Activated CD4-positive, alpha-beta memory T cell treated with anti-CD3 and anti-CD28 coated beads for 36 hours (primary cell): ENCODE data around the gene NXT1. TPM values are rescaled to one million over a fixed set of nuclear protein-coding genes. Genes with fewer than 3 reads are reported as not detected.

Source experiments
- CTCF ChIA-PET: fragments of 350-600 bp; sonication (Branson Sonifier 250); formaldehyde crosslinking; loops from one replicate; lab custom pipeline; 2021; ENCODE audit warnings: antibody characterized with exemption, inconsistent platforms; lab: Charles Lee
- POLR2A ChIA-PET: fragments of 350-600 bp; sonication (Branson Sonifier 250); formaldehyde crosslinking; loops from one replicate; lab custom pipeline; 2021; ENCODE audit warnings: antibody characterized with exemption; lab: Charles Lee
- DNase-seq: peaks from one replicate; pipeline ENCODE4 v3.0.0-alpha.2; 2020
- H3K27ac Mint-ChIP-seq: one replicate; pipeline ENCODE4 v1.8.0; 2021; ENCODE audit warnings: mixed read lengths
- H3K27me3 Mint-ChIP-seq: one replicate; pipeline ENCODE4 v1.8.0; 2021; ENCODE audit warnings: mixed read lengths
- H3K36me3 Mint-ChIP-seq: one replicate; pipeline ENCODE4 v1.8.0; 2021; ENCODE audit warnings: mixed read lengths
- H3K4me1 Mint-ChIP-seq: one replicate; pipeline ENCODE4 v1.8.0; 2021; ENCODE audit warnings: low read depth, mixed read lengths
- H3K4me3 Mint-ChIP-seq: one replicate; pipeline ENCODE4 v1.8.0; 2021; ENCODE audit warnings: mild to moderate bottlenecking, mixed read lengths
- H3K9me3 Mint-ChIP-seq: one replicate; pipeline ENCODE4 v1.8.0; 2021; ENCODE audit warnings: mixed read lengths
- intact Hi-C: fragments of 100-400 bp; cut with micrococcal nuclease; formaldehyde crosslinking; loops from one replicate; pipeline ENCODE4 v1.15.1; 2023
- total RNA-seq, 2 experiments: library from RNA; stranded (reverse); gene quantifications; one replicate each; pipeline ENCODE4 v1.2.3, GENCODE V29; 2021

NXT1 gene
- total RNA-seq, 2 experiments from 2014 or later, result 39.0 to 39.3 TPM

DNA sequence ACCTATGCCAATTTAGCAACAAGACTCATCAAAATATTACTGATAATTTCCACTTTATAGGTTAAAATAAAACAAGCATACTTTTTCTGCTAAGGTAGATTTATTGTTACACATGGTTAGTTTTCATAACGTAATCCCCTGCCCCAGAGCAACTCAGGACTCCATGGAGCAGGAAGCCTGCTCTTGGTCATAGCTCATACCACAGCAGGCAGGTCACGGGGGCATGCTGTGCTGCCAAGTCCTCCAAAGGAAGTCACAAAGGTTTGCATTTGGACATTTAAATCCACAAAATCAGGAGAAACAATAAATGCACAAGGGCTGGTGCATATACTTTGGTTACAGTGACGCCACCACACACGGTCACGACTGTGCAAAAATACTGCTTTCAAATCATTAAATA is 23.9 kb downstream of the NXT1 start:
- intact Hi-C loops, result no loop called here

DNA sequence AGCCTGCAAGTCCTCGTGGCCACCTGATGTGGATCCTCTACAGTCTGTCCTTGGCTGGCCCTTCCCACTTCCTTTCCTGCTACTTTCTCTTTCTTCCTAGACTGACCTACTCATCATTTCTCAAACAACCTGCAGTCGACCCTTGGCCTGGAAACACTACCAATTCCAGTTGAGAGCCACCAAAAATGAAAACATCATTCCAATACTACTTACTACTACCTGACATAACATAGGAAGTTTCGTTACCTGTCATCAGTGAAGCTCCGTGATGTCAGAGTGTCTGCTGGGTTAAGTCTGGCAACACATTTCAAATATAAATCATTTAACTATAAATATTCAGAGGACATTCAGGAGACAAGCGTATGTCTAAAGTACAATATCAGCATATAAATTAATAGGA is 25.2 kb downstream of the NXT1 start:
- POLR2A ChIA-PET, result no interaction called here
- intact Hi-C loops, result no loop called here
- H3K4me3 Mint-ChIP-seq, result no peak overlapping the region
- H3K27ac Mint-ChIP-seq, result peak overlapping the region; percentile 13
- no peaks in the 10 kb centered on the region for H3K27me3 Mint-ChIP-seq
- peaks cover 46% of the 10 kb centered on the region for H3K36me3 Mint-ChIP-seq
- H3K4me1 Mint-ChIP-seq, result peaks cover 6% of the 10 kb centered on the region
- peak; percentile 21 for DNase-seq
- H3K9me3 Mint-ChIP-seq, result no peaks in the 10 kb centered on the region
- CTCF ChIA-PET, result interaction anchor here (1.2 kb wide), 1 partner anchor 46 kb away, joined by 4 read pairs; the partner anchor contains the start of gene NAPB

More for the DNA sequence above, 23.9 kb downstream of the NXT1 start:
- ChIA-PET POLR2A (no interaction called here), CTCF (no interaction called here)
- peaks cover 53% of the 10 kb centered on the region for H3K36me3 Mint-ChIP-seq
- H3K9me3 Mint-ChIP-seq, result no peaks in the 10 kb centered on the region
- peaks cover 6% of the 10 kb centered on the region for H3K4me1 Mint-ChIP-seq
- H3K27me3 Mint-ChIP-seq, result no peaks in the 10 kb centered on the region
- no peak overlapping the region for H3K4me3 Mint-ChIP-seq
- DNase-seq, result no peak
- no peak overlapping the region for H3K27ac Mint-ChIP-seq

DNA sequence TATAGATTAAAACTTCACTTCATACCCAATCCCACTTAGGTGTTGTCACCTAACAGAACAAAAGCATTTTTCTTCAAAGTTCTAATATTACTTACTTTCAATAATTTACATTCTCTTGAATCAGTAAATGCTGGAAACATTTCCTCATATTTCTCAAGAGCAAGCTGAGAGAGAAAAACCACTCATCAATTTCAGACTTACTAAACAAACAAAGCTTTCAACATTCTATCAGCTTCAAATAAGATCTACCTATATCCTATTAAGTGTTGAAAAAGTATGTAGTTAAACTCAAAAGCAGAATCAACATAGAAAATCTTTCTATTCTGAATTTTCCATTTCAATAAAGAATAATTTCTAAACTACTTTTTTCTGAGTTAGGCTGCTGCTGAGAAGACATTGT is 29.2 kb downstream of the NXT1 start:
- Mint-ChIP-seq H3K27me3 (no peaks in the 10 kb centered on the region), H3K9me3 (no peaks in the 10 kb centered on the region), H3K4me3 (no peak overlapping the region), H3K36me3 (peaks cover 46% of the 10 kb centered on the region), H3K4me1 (peaks cover 6% of the 10 kb centered on the region), H3K27ac (no peak overlapping the region)
- DNase-seq, result no peak
- intact Hi-C loops, result no loop called here
- ChIA-PET POLR2A (no interaction called here), CTCF (no interaction called here)

DNA sequence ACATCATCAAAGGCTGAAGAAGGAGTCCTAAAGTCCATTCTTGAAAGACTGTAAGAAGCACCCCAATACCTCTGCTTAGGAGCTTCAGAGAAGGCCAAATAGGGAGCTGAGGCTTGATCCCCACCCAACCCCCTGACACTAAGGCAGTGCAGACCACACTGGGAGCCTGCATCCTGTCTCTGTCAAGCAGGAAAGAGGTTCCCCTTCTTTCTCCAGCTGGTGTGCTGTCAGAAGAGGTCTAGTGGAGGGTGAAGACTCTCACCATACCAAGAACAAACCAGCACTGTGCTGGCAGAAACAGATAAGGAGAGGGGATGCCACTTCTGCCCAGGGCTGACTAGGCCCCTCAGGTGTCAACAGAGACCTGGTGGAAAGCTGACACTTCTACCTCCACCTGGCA is 31.3 kb downstream of the NXT1 start:
- no peak overlapping the region for H3K4me3 Mint-ChIP-seq
- peaks cover 39% of the 10 kb centered on the region for H3K36me3 Mint-ChIP-seq
- intact Hi-C loops, result no loop called here
- H3K27ac Mint-ChIP-seq, result no peak overlapping the region
- no peaks in the 10 kb centered on the region for H3K4me1 Mint-ChIP-seq
- ChIA-PET POLR2A (no interaction called here), CTCF (no interaction called here)
- H3K27me3 Mint-ChIP-seq, result no peaks in the 10 kb centered on the region
- no peaks in the 10 kb centered on the region for H3K9me3 Mint-ChIP-seq
- no peak for DNase-seq

DNA sequence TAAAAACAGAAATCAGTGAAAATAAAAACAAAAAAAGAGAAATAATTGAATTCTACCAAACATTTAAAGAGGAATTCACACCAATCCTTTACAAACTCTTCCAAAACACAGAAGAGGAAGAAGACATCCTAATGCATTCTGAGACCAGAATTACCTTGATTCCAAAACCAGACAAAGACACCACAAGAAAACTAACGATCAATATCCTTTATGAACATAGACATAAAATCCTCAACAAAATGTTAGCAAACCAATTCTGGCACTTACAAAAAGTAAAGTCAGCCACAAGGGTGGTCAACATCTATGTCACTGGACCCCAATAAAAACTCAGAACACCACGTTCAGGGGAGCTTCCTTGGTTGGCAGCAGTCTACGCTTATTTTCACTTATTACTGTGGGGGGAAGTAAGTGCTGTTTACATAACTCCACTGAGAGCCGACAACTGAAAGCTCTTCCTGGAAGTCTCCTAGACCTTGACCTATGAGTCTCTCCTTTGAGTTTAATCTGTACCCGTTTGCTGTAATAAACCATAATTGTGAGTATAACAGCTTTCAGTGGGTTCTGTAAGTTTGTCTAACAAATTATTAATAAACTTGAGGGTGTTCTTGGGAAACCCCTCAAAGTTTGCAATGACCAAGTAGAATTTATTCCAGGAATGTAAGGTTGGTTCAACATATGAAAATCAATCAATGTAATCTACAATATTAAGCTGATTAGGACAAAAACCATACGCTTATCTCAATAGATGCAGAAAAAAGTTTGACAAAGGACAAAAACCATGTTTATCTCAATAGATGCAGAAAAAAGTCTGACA is 35.9 kb downstream of the NXT1 start:
- intact Hi-C loops, result no loop called here
- Mint-ChIP-seq H3K27me3 (no peaks in the 10 kb centered on the region), H3K27ac (no peak overlapping the region), H3K4me3 (no peak overlapping the region), H3K4me1 (no peaks in the 10 kb centered on the region), H3K36me3 (peaks cover 36% of the 10 kb centered on the region), H3K9me3 (no peaks in the 10 kb centered on the region)
- CTCF ChIA-PET, result interaction anchor here (0.6 kb wide), 1 partner anchor 10 kb away, joined by 3 read pairs; no protein-coding TSS in a partner anchor
- POLR2A ChIA-PET, result no interaction called here
- DNase-seq, result no peak

DNA sequence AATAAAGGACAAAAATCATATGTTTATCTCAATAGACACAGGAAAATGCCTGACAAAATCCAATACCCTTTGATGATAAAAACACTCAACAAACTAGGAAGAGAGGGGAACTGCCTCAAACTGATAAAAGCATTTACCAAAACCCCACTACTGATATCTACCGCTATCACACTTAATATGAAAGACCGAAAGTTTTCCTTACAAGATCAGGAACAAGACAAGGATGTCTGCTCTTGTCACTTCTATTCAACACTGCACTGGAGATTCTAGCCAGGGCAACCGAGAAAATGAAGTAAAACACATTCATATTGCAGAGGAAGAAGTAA is 36.5 kb downstream of the NXT1 start:
- H3K36me3 Mint-ChIP-seq, result peaks cover 39% of the 10 kb centered on the region
- H3K27ac Mint-ChIP-seq, result no peak overlapping the region
- CTCF ChIA-PET, result interaction anchor here (0.7 kb wide), 1 partner anchor 66 kb away, joined by 3 read pairs; no protein-coding TSS in a partner anchor
- no peaks in the 10 kb centered on the region for H3K27me3 Mint-ChIP-seq
- DNase-seq, result no peak
- intact Hi-C loops, result no loop called here
- H3K9me3 Mint-ChIP-seq, result no peaks in the 10 kb centered on the region
- no peaks in the 10 kb centered on the region for H3K4me1 Mint-ChIP-seq
- no peak overlapping the region for H3K4me3 Mint-ChIP-seq
- POLR2A ChIA-PET, result no interaction called here

DNA sequence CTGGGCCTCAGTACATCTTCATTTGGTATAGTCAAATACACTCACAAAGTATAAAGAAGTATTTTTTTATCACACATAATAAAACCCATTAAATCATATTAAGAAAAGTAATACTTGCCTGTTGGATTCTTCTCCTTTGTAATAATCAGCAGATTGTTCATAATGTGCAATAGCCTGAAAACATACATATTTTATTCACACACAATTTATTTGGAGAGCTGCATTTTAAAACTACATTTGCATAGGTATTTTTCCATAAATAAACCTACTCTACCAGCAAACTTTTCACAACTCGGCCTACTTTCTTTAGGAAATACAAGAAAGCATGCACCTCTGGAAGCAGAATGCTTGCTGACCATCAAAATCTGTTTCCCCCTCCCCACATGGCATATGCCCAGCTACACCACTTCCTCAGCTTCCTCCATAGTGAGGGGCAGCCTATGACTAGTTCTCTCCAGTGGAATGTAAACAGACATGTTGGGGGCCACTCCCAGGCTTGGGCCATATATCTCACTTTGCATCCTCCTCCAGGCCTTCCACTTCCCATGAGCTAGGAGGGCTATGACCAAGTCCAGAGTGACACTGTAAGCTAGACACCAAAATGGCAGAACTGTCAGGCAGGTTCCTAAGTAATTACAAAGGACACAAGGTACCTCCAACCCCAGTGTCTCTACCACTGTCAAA is 39.6 kb downstream of the NXT1 start:
- intact Hi-C loops, result no loop called here
- Mint-ChIP-seq H3K4me3 (no peak overlapping the region), H3K36me3 (peaks cover 39% of the 10 kb centered on the region), H3K27ac (no peak overlapping the region), H3K4me1 (no peaks in the 10 kb centered on the region), H3K9me3 (no peaks in the 10 kb centered on the region), H3K27me3 (no peaks in the 10 kb centered on the region)
- DNase-seq, result no peak
- ChIA-PET CTCF (interaction anchor here (1.5 kb wide), 1 partner anchor 31 kb away, joined by 4 read pairs; the partner anchor contains the start of gene NAPB), POLR2A (no interaction called here)

DNA sequence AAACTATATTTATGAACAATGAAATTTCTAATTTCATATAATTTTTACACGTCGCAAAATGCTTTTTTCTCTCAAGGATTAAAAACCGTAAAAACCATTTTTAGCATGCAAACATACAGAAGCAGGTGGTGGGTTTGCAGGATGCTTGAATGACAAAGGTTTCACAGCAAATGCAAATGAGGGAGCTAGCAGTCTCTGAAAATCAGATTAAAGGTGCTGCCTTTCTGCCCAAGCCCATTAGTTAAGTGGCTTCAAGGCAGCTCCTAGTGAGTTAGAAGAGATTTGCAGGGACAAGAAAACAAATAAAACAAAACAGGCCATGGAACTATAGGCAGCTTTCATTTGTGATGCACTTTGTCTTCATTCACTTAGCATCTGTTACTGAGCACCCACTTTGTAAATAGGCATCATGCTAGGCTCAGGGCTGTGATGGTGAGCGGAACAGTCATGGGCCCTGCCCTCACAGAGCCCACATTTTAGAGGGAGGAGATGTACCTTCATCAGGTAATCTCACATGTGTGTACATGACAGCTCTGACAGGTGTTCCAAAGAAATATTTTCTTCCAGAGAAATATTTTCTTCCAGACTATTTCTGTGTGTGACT is 41.2 kb downstream of the NXT1 start:
- Mint-ChIP-seq H3K36me3 (peaks cover 40% of the 10 kb centered on the region), H3K27ac (no peak overlapping the region)
- POLR2A ChIA-PET, result no interaction called here

DNA sequence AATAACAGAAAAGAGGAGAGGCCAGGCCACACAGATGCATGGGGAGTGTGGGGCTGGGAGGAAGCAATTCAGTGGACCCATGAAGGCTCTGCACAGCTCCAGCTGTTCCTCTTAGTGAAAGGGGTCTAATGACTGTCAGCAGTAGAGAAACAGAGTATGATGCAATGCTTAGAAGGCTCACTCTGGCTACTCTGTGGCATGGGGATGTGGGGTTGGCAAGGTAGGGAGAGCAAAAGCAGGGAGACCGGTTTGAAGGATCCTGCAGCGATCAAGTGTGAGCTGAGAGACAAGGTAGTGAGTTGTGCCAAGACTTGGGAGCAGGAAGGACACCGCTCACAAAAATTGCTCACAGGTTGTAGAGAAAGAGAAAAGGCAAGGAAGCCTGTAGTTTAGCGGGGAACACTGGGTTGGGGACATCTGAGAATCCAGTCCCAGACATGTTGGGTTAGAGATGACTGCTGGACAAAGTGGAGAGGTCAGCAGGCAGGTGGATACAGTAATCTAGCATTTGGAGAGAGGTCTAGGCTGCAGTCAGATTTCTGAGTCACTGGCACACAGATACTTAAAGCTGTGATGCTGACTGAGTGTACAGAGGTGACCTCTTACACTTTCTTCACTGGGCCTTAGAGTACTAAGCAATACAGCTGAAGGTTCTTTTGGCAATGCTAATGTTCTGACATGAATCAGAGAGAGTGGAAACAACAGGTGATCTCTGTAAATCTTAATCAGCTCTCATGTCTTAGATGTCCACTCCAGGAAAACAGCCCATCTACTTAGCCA is 43.6 kb downstream of the NXT1 start:
- peaks cover 13% of the 10 kb centered on the region for H3K4me1 Mint-ChIP-seq
- H3K4me3 Mint-ChIP-seq, result no peak overlapping the region
- H3K27me3 Mint-ChIP-seq, result no peaks in the 10 kb centered on the region
- H3K9me3 Mint-ChIP-seq, result no peaks in the 10 kb centered on the region
- H3K36me3 Mint-ChIP-seq, result peaks cover 33% of the 10 kb centered on the region
- CTCF ChIA-PET, result no interaction called here
- intact Hi-C loops, result no loop called here
- DNase-seq, result no peak
- POLR2A ChIA-PET, result interaction anchor here (1.1 kb wide), 1 partner anchor 27 kb away, joined by 3 read pairs; no protein-coding TSS in a partner anchor
- H3K27ac Mint-ChIP-seq, result no peak overlapping the region

More for the DNA sequence above, 41.2 kb downstream of the NXT1 start:
- intact Hi-C loops, result no loop called here
- CTCF ChIA-PET, result no interaction called here
- H3K4me1 Mint-ChIP-seq, result no peaks in the 10 kb centered on the region
- no peaks in the 10 kb centered on the region for H3K27me3 Mint-ChIP-seq
- no peaks in the 10 kb centered on the region for H3K9me3 Mint-ChIP-seq
- no peak for DNase-seq
- no peak overlapping the region for H3K4me3 Mint-ChIP-seq

DNA sequence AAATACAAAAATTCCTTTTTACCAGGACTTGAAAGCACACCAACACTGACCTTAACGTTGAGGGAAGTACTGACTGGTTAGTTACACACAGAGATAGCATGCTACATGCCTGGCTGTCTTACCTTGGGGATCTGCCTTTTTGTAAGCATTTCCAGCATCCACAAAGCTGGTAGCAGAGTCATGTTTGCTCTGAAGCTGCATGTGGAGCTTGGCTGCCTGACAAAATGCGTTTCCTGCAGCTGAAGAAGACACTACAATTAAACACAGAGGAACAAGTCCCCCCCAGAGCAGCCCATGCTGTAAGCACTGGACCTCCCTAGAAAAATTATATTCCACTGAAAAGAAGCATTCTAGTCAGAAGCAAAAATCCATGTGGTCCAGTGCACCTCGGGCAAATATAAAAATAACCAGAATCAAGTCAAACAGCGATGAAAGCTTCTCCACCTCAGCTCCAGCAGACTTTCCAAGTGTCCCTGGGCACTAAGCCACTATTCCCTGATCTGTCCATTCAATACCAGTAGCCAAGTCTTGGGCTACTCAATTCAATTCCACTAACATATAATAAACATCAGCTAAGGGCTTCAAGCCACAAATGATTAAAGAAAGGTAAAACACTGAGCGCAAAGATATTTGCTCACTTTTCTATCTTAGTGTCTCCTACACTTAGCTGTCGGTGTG is 46.5 kb downstream of the NXT1 start:
- DNase-seq, result no peak
- no peaks in the 10 kb centered on the region for H3K9me3 Mint-ChIP-seq
- H3K36me3 Mint-ChIP-seq, result peaks cover 35% of the 10 kb centered on the region
- no peak overlapping the region for H3K4me3 Mint-ChIP-seq
- ChIA-PET POLR2A (no interaction called here), CTCF (interaction anchor here (0.6 kb wide), 1 partner anchor 11 kb away, joined by 3 read pairs; no protein-coding TSS in a partner anchor)
- H3K27me3 Mint-ChIP-seq, result no peaks in the 10 kb centered on the region
- peaks cover 31% of the 10 kb centered on the region for H3K4me1 Mint-ChIP-seq
- intact Hi-C loops, result no loop called here
- no peak overlapping the region for H3K27ac Mint-ChIP-seq

DNA sequence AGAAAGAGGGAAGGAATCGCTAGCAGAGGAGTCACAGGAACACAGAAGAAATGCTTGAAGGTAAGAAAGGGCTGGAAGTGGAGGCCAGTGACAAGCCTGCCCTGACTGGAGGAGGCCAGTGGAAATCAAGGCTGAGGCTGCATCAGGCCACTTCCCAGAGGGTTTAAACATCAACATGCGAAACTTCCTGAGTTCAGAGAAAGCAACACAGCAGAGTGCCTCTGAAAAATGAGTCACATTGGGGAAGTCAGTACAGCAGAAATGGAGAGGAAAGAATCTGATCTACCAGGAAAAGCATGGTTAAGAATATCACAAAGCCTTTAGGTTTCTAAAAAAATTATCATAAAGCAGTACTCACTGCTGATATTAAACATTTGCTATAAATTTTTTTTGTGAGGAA is 47.4 kb downstream of the NXT1 start:
- Mint-ChIP-seq H3K4me1 (peaks cover 31% of the 10 kb centered on the region), H3K36me3 (peaks cover 36% of the 10 kb centered on the region), H3K27ac (no peak overlapping the region), H3K9me3 (no peaks in the 10 kb centered on the region), H3K27me3 (no peaks in the 10 kb centered on the region), H3K4me3 (no peak overlapping the region)
- intact Hi-C loops, result no loop called here
- DNase-seq, result peak; percentile 20
- ChIA-PET POLR2A (no interaction called here), CTCF (no interaction called here)
